HG03175 (cell line): ENCODE measurements around the gene ACTRT2.

ENCODE experiments used
- ATAC-seq: cut with Tn5 transposase; IDR thresholded peaks from one replicate; pipeline ENCODE4 v1.9.1; 2021; ENCODE audit warnings: mild to moderate bottlenecking, moderate library complexity; ENCODE audit not compliant: unreplicated experiment

Gene ACTRT2

GRCh38 chr1:2983706-2984398 is 37.4 kb upstream of the ACTRT2 start:
- no peak for ATAC-seq

- ATAC-seq = no peak
Measured at GRCh38 chr1:2984399-2985061, 36.7 kb upstream of the ACTRT2 start.

- ATAC-seq = no peak
Measured at GRCh38 chr1:2985067-2985561, 36.2 kb upstream of the ACTRT2 start.

- no peak for ATAC-seq
Measured at GRCh38 chr1:2985694-2986548, 35.3 kb upstream of the ACTRT2 start.

GRCh38 chr1:2986549-2987305 is 34.5 kb upstream of the ACTRT2 start:
- no peak for ATAC-seq

GRCh38 chr1:2987773-2988172 is 33.5 kb upstream of the ACTRT2 start:
- ATAC-seq = no peak

GRCh38 chr1:2988256-2988655 is 33.0 kb upstream of the ACTRT2 start:
- no peak for ATAC-seq

GRCh38 chr1:2989185-2989584 is 32.1 kb upstream of the ACTRT2 start:
- ATAC-seq = no peak

GRCh38 chr1:2989976-2990375 is 31.3 kb upstream of the ACTRT2 start:
- no peak for ATAC-seq

- no peak for ATAC-seq
Measured at GRCh38 chr1:2990376-2991115, 30.7 kb upstream of the ACTRT2 start.

- no peak for ATAC-seq
Measured at GRCh38 chr1:2991753-2992495, 29.3 kb upstream of the ACTRT2 start.

- no peak for ATAC-seq
Measured at GRCh38 chr1:2998503-2999100, 22.7 kb upstream of the ACTRT2 start.

- no peak for ATAC-seq
Measured at GRCh38 chr1:2999138-2999537, 22.1 kb upstream of the ACTRT2 start.

GRCh38 chr1:2999571-2999970 is 21.7 kb upstream of the ACTRT2 start:
- ATAC-seq = no peak

- ATAC-seq = no peak
Measured at GRCh38 chr1:3000214-3000613, 21.1 kb upstream of the ACTRT2 start.

- no peak for ATAC-seq
Measured at GRCh38 chr1:3000671-3001470, 20.4 kb upstream of the ACTRT2 start.

- no peak for ATAC-seq
Measured at GRCh38 chr1:3001471-3002348, 19.6 kb upstream of the ACTRT2 start.
